ENCODE results near the gene FHOD1. TPM values are rescaled to one million over a fixed set of nuclear protein-coding genes. Genes with fewer than 3 reads are reported as not detected.
A peak's percentile ranks its signal among the peaks of the same experiment; 100 is the strongest.

The FHOD1 gene
- total and polyA plus RNA-seq, 2 of the 4 experiments (the other 2 are of a cell fraction), result 13.8 to 64.0 TPM

GRCh38 chr16:67277999-67278772 lies 30.9 kb upstream of the FHOD1 start:
- intact Hi-C loops (cut with micrococcal nuclease), result loop anchor here (1.0 kb wide), 1 partner anchor 33 kb away; no protein-coding TSS in a partner anchor
- H2AK5ac ChIP-seq (ENCODE audit: low read depth, low read length), result peak overlapping the region; percentile 98
- H3K9me1 ChIP-seq (ENCODE audit: insufficient read depth, low read length), result peaks cover 26% of the 10 kb centered on the region
- peaks cover 24% of the 10 kb centered on the region for H3K4me1 ChIP-seq (ENCODE audit: control insufficient read depth, insufficient read depth, low read length)
- H3K56ac ChIP-seq (ENCODE audit: extremely low read depth, insufficient read depth, low read length), result peak overlapping the region; percentile 92
- peak overlapping the region; percentile 92 for H2AFZ ChIP-seq (replicated peaks; ENCODE audit: low read length, poor library complexity)
- H3K18ac ChIP-seq (ENCODE audit: low read depth, low read length), result peak overlapping the region; percentile 66
- POLR2A ChIA-PET (ENCODE audit: unreplicated experiment), result no interaction called here
- peak overlapping the region; percentile 95 for H2BK5ac ChIP-seq (ENCODE audit: low read depth, low read length, poor library complexity, severe bottlenecking)
- H2BK15ac ChIP-seq (ENCODE audit: low read depth, low read length), result peak overlapping the region; percentile 96
- H4K8ac ChIP-seq (ENCODE audit: low read depth in 2 of 2, low read length in 2 of 2), result peak overlapping the region; percentile 79 to 92
- 0 out of 2 replicates have a peak, but pooled peaks cover 4% of the 10 kb centered on the region for H4K20me1 ChIP-seq (ENCODE audit: insufficient read depth, low read length)
- H3K4me3 ChIP-seq (ENCODE audit: insufficient read depth, low read depth, low read length), result peak overlapping the region; percentile 45
- DNase-seq (peak; percentile 90), ATAC-seq (ENCODE audit: low read depth) (peak; percentile 57)
- H3K79me1 ChIP-seq (ENCODE audit: low read depth in 1 of 2, low read length in 2 of 2), result peaks cover 13 to 33% of the 10 kb centered on the region in 2 experiments; a peak in 3 of 4 replicates
- H4K91ac ChIP-seq (ENCODE audit: insufficient read depth, low read depth, low read length), result peak overlapping the region; percentile 97
- H3K14ac ChIP-seq (replicated peaks; ENCODE audit: low read depth, low read length), result peak overlapping the region; percentile 95
- no peaks in the 10 kb centered on the region for H3K27me3 ChIP-seq (ENCODE audit: control insufficient read depth, insufficient read depth, low read length)
- H4K5ac ChIP-seq (ENCODE audit: low read depth, low read length), result peak overlapping the region; percentile 58
- in situ Hi-C loops (cut with MboI; ENCODE audit: low sequenced_read_pairs), result no loop called here
- peak overlapping the region; percentile 87 for H3K4me2 ChIP-seq (ENCODE audit: low read depth, low read length)
- CTCF ChIA-PET, result no interaction called here
- H3K36me3 ChIP-seq (ENCODE audit: control insufficient read depth, insufficient read depth, low read length), result 0 out of 2 replicates have a peak, but pooled peaks cover 3% of the 10 kb centered on the region
- WGBS, 2 experiments (ENCODE audit: extremely low coverage in 2 of 2, insufficient read length in 1 of 2), result 48% methylated on average over 4 of the region's 13 CpGs; no CpG with 5 or more reads in 1 of the 2 experiments
- no peaks in the 10 kb centered on the region for H3K9me3 ChIP-seq (ENCODE audit: control insufficient read depth, insufficient read depth, low read length)
- peak overlapping the region; percentile 99 for H3K4ac ChIP-seq (ENCODE audit: low read depth, low read length)
- H2AK9ac ChIP-seq (replicated peaks; ENCODE audit: low read depth, low read length, poor library complexity), result peak overlapping the region; percentile 94
- peak overlapping the region; percentile 99 for H2BK20ac ChIP-seq (ENCODE audit: low read depth, low read length)
- peak overlapping the region; percentile 99 for H2BK120ac ChIP-seq (ENCODE audit: low read depth, low read length)
- no TSS peak for BruUV-seq (replicated peaks)
- no peak; the same call in 1 of the 2 replicates for TF ChIP-seq CHD1 (IDR thresholded peaks at IDR 0.05; ENCODE audit: low read depth, low read length)
- peak; percentile 85 for TF ChIP-seq MAZ (IDR thresholded peaks at IDR 0.05; ENCODE audit: borderline replicate concordance, low read depth, low read length)
- TF ChIP-seq SMC3 (IDR thresholded peaks at IDR 0.05; ENCODE audit: low read depth, low read length), result no peak
- peak; percentile 61 for TF ChIP-seq POLR2A (IDR thresholded peaks at IDR 0.05; ENCODE audit: low read depth, low read length)
- peak; percentile 56; the same call in 1 of the 2 replicates for TF ChIP-seq FOS (IDR thresholded peaks at IDR 0.05; ENCODE audit: low read depth, low read length)
- H3K23ac ChIP-seq (ENCODE audit: low read depth, low read length), result peak overlapping the region; percentile 94
- H3K9ac ChIP-seq (ENCODE audit: low read depth, low read length), result peak overlapping the region; percentile 82
- dilution Hi-C loops (cut with HindIII; ENCODE audit: low sequenced_read_pairs, unreplicated experiment), result no loop called here
- peak overlapping the region; percentile 91 for H3K27ac ChIP-seq (ENCODE audit: insufficient read depth, low read length)
